ENCODE measurements around the gene VSNL1. TPM values are rescaled to one million over a fixed set of nuclear protein-coding genes. Genes with fewer than 3 reads are reported as not detected.

Gene VSNL1
- total RNA-seq (2014; rRNA removed) = 0.98 and 2.4 TPM in 2 replicates
- 2.6 TPM for polyA plus RNA-seq (2012)

GRCh38 chr2:17540093-17540812 lies at the start of gene VSNL1:
TSS of gene VSNL1 (plus strand) at chr2:17540696. CDS start at chr2:17592075, 51,379 bp downstream.
- peak; percentile 89 for DNase-seq (ENCODE audit: low read depth)

GRCh38 chr2:17495590-17495989 lies 44.9 kb upstream of the VSNL1 start:
- DNase-seq (ENCODE audit: low read depth) = no peak

- no peak for DNase-seq (ENCODE audit: low read depth)
Measured at GRCh38 chr2:17497718-17498117, 42.8 kb upstream of the VSNL1 start.

- peak; percentile 47 for DNase-seq (ENCODE audit: low read depth)
Measured at GRCh38 chr2:17506736-17507616, 33.5 kb upstream of the VSNL1 start.

GRCh38 chr2:17515652-17516051 lies 24.8 kb upstream of the VSNL1 start:
- DNase-seq (ENCODE audit: low read depth) = no peak

GRCh38 chr2:17517481-17518211 lies 22.9 kb upstream of the VSNL1 start:
- no peak for DNase-seq (ENCODE audit: low read depth)

- DNase-seq (ENCODE audit: low read depth) = peak; percentile 87
Measured at GRCh38 chr2:17518212-17519154, 22.0 kb upstream of the VSNL1 start, which contains the start of gene RAD51AP2. TSS of gene RAD51AP2 (minus strand) at chr2:17518440. CDS start at chr2:17518415, 25 bp downstream.

- DNase-seq (ENCODE audit: low read depth) = no peak
Measured at GRCh38 chr2:17519486-17519885, 21.0 kb upstream of the VSNL1 start.

- no peak for DNase-seq (ENCODE audit: low read depth)
Measured at GRCh38 chr2:17520761-17521160, 19.7 kb upstream of the VSNL1 start.

- no peak for DNase-seq (ENCODE audit: low read depth)
Measured at GRCh38 chr2:17521621-17522020, 18.9 kb upstream of the VSNL1 start.

GRCh38 chr2:17522303-17522702 lies 18.2 kb upstream of the VSNL1 start:
- DNase-seq (ENCODE audit: low read depth) = no peak

- no peak for DNase-seq (ENCODE audit: low read depth)
Measured at GRCh38 chr2:17529771-17530170, 10.7 kb upstream of the VSNL1 start.

GRCh38 chr2:17533546-17533945 lies 7.0 kb upstream of the VSNL1 start:
- no peak for DNase-seq (ENCODE audit: low read depth)

- DNase-seq (ENCODE audit: low read depth) = no peak
Measured at GRCh38 chr2:17536416-17536815, 4.1 kb upstream of the VSNL1 start.

GRCh38 chr2:17538022-17538843 lies 2.3 kb upstream of the VSNL1 start:
- DNase-seq (ENCODE audit: low read depth) = no peak

GRCh38 chr2:17538844-17539554 lies 1.5 kb upstream of the VSNL1 start:
- peak; percentile 73 for DNase-seq (ENCODE audit: low read depth)

- DNase-seq (ENCODE audit: low read depth) = peak; percentile 34
Measured at GRCh38 chr2:17539611-17540092, 844 bp upstream of the VSNL1 start.

GRCh38 chr2:17540813-17541530 lies 476 bp downstream of the VSNL1 start:
- DNase-seq (ENCODE audit: low read depth) = no peak
